RWPE2 (cell line): ENCODE measurements around the gene ALK.

ENCODE experiments used
- ATAC-seq: fragments of 200-7000 bp; cut with Tn5 transposase; 3 replicates; pipeline ENCODE4 v1.9.1; 2021; ENCODE audit warnings: low read depth
- DNase-seq: peaks from one replicate; pipeline ENCODE4 v3.0.0-alpha.2; 2020; ENCODE audit warnings: low spot score
- H3K27ac ChIP-seq: fragments of 450-650 bp; 2 replicates; pipeline ENCODE4 v1.5.1; 2017; ENCODE audit warnings: mild to moderate bottlenecking; ENCODE audit not compliant: poor library complexity, severe bottlenecking
- H3K27me3 ChIP-seq: fragments of 250-450 bp; sonication (Bioruptor Pico); 2 replicates; pipeline ENCODE4 v1.5.1; 2021; ENCODE audit warnings: mild to moderate bottlenecking, moderate library complexity; ENCODE audit not compliant: insufficient read depth, poor library complexity, severe bottlenecking
- H3K36me3 ChIP-seq: fragments of 250-450 bp; sonication (Bioruptor Pico); 2 replicates; pipeline ENCODE4 v1.5.1; 2020; ENCODE audit warnings: low read depth, mild to moderate bottlenecking, moderate library complexity
- H3K4me1 ChIP-seq: fragments of 250-450 bp; sonication (Bioruptor Pico); 2 replicates; pipeline ENCODE4 v1.5.1; 2021; ENCODE audit warnings: mild to moderate bottlenecking, moderate library complexity; ENCODE audit not compliant: insufficient read depth, poor library complexity, severe bottlenecking
- H3K4me3 ChIP-seq: fragments of 250-450 bp; sonication (Bioruptor Pico); 2 replicates; pipeline ENCODE4 v1.5.1; 2021; ENCODE audit warnings: mild to moderate bottlenecking, moderate library complexity; ENCODE audit not compliant: severe bottlenecking
- H3K9me3 ChIP-seq: fragments of 250-450 bp; sonication (Bioruptor Pico); 2 replicates; pipeline ENCODE4 v1.5.1; 2021; ENCODE audit warnings: mild to moderate bottlenecking, moderate library complexity; ENCODE audit not compliant: severe bottlenecking
- CTCF ChIP-seq: fragments of 450-650 bp; IDR thresholded peaks from one replicate; pipeline ENCODE4 v1.5.1; 2017; ENCODE audit warnings: mild to moderate bottlenecking, moderate library complexity; ENCODE audit not compliant: poor library complexity, severe bottlenecking

Gene ALK

DNA sequence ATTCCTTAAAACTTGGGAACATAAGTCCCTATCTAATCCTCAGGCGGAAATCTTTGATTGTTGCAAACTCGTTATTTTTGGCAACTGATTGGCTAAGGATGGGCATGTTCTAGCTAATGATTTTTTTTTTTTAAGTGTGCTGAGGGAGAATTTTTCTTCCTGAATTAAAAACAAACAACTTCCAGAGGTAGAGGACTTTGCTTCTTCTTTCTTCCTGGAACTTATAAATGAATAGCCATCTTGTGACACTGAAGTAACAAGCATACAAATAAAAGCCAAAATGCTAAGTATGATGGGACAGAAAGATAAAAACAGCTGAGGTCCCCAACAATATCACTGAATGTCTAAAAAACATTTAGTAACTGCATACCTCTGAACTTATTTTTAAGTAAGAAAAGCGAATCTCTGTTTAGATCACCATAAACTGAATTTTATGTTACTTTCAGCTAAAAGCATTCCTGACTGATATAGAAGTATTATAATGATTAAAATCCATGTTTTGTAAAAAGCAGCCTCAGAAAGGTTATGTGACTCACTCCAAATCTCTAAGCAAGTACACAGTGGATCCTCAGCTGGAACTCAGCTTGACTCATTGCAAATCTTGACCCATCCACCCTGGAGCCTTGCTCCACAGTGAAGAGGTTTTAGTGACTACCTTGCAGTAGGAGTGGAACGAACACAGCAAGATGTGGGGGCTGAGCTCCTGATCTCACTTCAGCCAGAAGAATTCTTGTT, 461.8 kb downstream of the ALK start:
- Histone ChIP-seq H3K27ac (peak overlapping the region; percentile 21), H3K27me3 (no peaks in the 10 kb centered on the region), H3K4me1 (peaks cover 16% of the 10 kb centered on the region), H3K9me3 (no peaks in the 10 kb centered on the region), H3K36me3 (no peaks in the 10 kb centered on the region), H3K4me3 (no peak overlapping the region)
- no peak for TF ChIP-seq CTCF
- DNase-seq, result no peak
- ATAC-seq, result peak; percentile 80

DNA sequence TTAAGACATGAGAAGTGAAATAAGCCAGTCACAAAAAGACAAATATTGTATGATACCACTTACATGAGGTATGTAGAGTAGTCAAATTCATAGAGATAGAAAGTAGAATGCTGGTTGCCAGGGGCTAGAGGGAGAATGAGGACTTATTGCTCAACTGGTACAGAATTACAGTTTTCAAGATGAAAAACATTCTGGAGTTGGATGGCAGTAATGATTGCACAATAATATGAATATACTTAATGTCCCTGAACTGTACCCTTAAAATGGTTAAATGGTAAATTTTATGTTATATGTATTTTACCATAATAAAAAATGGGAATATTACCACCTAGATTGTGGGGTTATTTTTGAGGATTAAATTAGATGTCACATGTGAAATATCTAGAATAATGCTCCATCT, 465.0 kb downstream of the ALK start:
- Histone ChIP-seq H3K36me3 (no peaks in the 10 kb centered on the region), H3K4me1 (no peaks in the 10 kb centered on the region), H3K27ac (no peak overlapping the region), H3K9me3 (no peaks in the 10 kb centered on the region), H3K4me3 (no peak overlapping the region), H3K27me3 (no peaks in the 10 kb centered on the region)
- no peak for TF ChIP-seq CTCF
- no peak for DNase-seq
- no peak for ATAC-seq

- Histone ChIP-seq H3K27me3 (no peaks in the 10 kb centered on the region), H3K36me3 (no peaks in the 10 kb centered on the region), H3K4me3 (no peak overlapping the region), H3K9me3 (no peaks in the 10 kb centered on the region), H3K4me1 (no peaks in the 10 kb centered on the region), H3K27ac (no peak overlapping the region)
- ATAC-seq (no peak), DNase-seq (no peak)
- no peak for TF ChIP-seq CTCF
Measured at GRCh38 chr2:29455200-29455860, 466.1 kb downstream of the ALK start.

- no peak overlapping the region for H3K27ac ChIP-seq
- H3K4me3 ChIP-seq, result no peak overlapping the region
- ATAC-seq (no peak), DNase-seq (no peak)
- no peaks in the 10 kb centered on the region for H3K27me3 ChIP-seq
- H3K36me3 ChIP-seq, result no peaks in the 10 kb centered on the region
- no peak for TF ChIP-seq CTCF
- no peaks in the 10 kb centered on the region for H3K9me3 ChIP-seq
- no peaks in the 10 kb centered on the region for H3K4me1 ChIP-seq
Measured at GRCh38 chr2:29452036-29452435, 469.4 kb downstream of the ALK start.
